GM12878 (cell line): ENCODE results near the gene CNPY1. TPM values are rescaled to one million over a fixed set of nuclear protein-coding genes. Genes with fewer than 3 reads are reported as not detected.

Experiments
- ATAC-seq: fragments of 200-7000 bp; cut with Tn5 transposase; 3 replicates; pipeline ENCODE4 v1.9.1; 2020; ENCODE audit warnings: mild to moderate bottlenecking, moderate library complexity
- BruUV-seq: library from RNA; stranded (reverse); fragments of 400-500 nt; replicated peaks from 2 replicates; lab custom pipeline; 2021; lab: Mats Ljungman, UMichigan
- CTCF ChIA-PET: fragments of 300-600 bp; sonication (Branson Sonifier 250); formaldehyde crosslinking; extraction: SDS; loops from one replicate; lab custom pipeline; 2021; ENCODE audit warnings: inconsistent platforms; lab: Yijun Ruan, JAX
- POLR2A ChIA-PET: fragments of 350-600 bp; formaldehyde crosslinking; extraction: SDS; loops from one replicate; lab custom pipeline; 2021; ENCODE audit warnings: inconsistent platforms; lab: Charles Lee
- RAD21 ChIA-PET: fragments of 300-600 bp; sonication (Branson Sonifier 250); formaldehyde crosslinking; loops from one replicate; lab custom pipeline; 2023; ENCODE audit warnings: antibody characterized with exemption; ENCODE audit not compliant: unreplicated experiment; lab: Charles Lee
- SMC1A ChIA-PET: fragments of 300-600 bp; sonication (Branson Sonifier 250); formaldehyde crosslinking; loops from one replicate; lab custom pipeline; 2023; ENCODE audit not compliant: unreplicated experiment, uncharacterized antibody; lab: Charles Lee
- DNase-seq: peaks from one replicate; pipeline ENCODE4 v3.0.0-alpha.2; 2011; ENCODE audit warnings: low read depth, low spot score
- FAIRE-seq: peaks from 3 replicates; lab custom pipeline; 2011; peaks lifted over from hg19 to GRCh38; lab: Jason Lieb, UNC
- H2AFZ ChIP-seq: 2 replicates; pipeline ENCODE4 v1.6.0; 2011; ENCODE audit warnings: low read depth, low read length, control low read depth; ENCODE audit not compliant: control insufficient read depth
- H3K27ac ChIP-seq: 2 replicates; pipeline ENCODE4 v1.5.1; 2011; ENCODE audit warnings: control low read depth; ENCODE audit not compliant: control insufficient read depth, insufficient read depth
- H3K27me3 ChIP-seq, 2 experiments: replicated peaks in 1 of 2; 2 replicates each; pipeline versions ENCODE4 v1.6.0 to v1.6.1; 2011; ENCODE audit warnings: low read length in 1 of 2; ENCODE audit not compliant: control insufficient read depth in 2 of 2, insufficient read depth in 2 of 2
- H3K36me3 ChIP-seq, 2 experiments: 2 replicates each; pipeline ENCODE4 v1.5.1; 2011; ENCODE audit warnings: low read length in 1 of 2; ENCODE audit not compliant: control insufficient read depth in 2 of 2, insufficient read depth in 2 of 2
- H3K4me1 ChIP-seq: 2 replicates; pipeline ENCODE4 v1.6.1; 2011; ENCODE audit warnings: mild to moderate bottlenecking, low read length, moderate library complexity, mixed read lengths; ENCODE audit not compliant: control insufficient read depth, insufficient read depth
- H3K4me2 ChIP-seq: 2 replicates; pipeline ENCODE4 v1.6.0; 2011; ENCODE audit warnings: control low read depth; ENCODE audit not compliant: control insufficient read depth, insufficient read depth
- H3K4me3 ChIP-seq: fragments of 200-600 bp; sonication (generic); 2 replicates; pipeline ENCODE4 v1.5.1; 2016
- H3K79me2 ChIP-seq: 2 replicates; pipeline ENCODE4 v1.6.0; 2011; ENCODE audit warnings: low read length; ENCODE audit not compliant: control insufficient read depth, insufficient read depth
- H3K9ac ChIP-seq: 2 replicates; pipeline ENCODE4 v1.8.0; 2011; ENCODE audit warnings: low read length, control low read depth, mixed read lengths; ENCODE audit not compliant: control insufficient read depth, insufficient read depth
- H3K9me3 ChIP-seq: replicated peaks from 3 replicates; pipeline ENCODE4 v1.5.1; 2011; ENCODE audit warnings: mild to moderate bottlenecking, low read length; ENCODE audit not compliant: control insufficient read depth, insufficient read depth
- H4K20me1 ChIP-seq: 2 replicates; pipeline ENCODE4 v1.6.0; 2011; ENCODE audit not compliant: control insufficient read depth, insufficient read depth
- KLF5 ChIP-seq: fragments of 450-650 bp; IDR thresholded peaks from 2 replicates; pipeline ENCODE4 v1.6.1; 2014; ENCODE audit warnings: mild to moderate bottlenecking; ENCODE audit not compliant: partially characterized antibody
- NFXL1 ChIP-seq: fragments of 450-650 bp; IDR thresholded peaks from 2 replicates; pipeline ENCODE4 v1.6.1; 2017; ENCODE audit warnings: antibody characterized with exemption, mild to moderate bottlenecking, borderline replicate concordance
- RAD51 ChIP-seq: fragments of 450-650 bp; IDR thresholded peaks from 2 replicates; pipeline ENCODE4 v1.6.1; 2016; ENCODE audit warnings: moderate library complexity, mild to moderate bottlenecking, inconsistent platforms
- WGBS: methylation state at CpG from one replicate; pipeline ENCODE4 v1.1.6; 2016; ENCODE audit warnings: low lambda C conversion rate; ENCODE audit not compliant: insufficient replicate concordance, insufficient coverage; ENCODE audit errors: missing lambda C conversion rate; 5-methylcytosine and 5-hydroxymethylcytosine counted together
- in situ Hi-C: fragments of 300-500 bp; cut with MboI; formaldehyde crosslinking; loops from 9 replicates; pipeline ENCODE4 v1.14.3; 2018; ENCODE audit warnings: mixed read lengths
- intact Hi-C: fragments of 100-400 bp; cut with micrococcal nuclease; formaldehyde crosslinking; loops from one replicate; pipeline ENCODE4 v1.14.2; 2022; ENCODE audit not compliant: unreplicated experiment
- polyA plus RNA-seq, 11 experiments: library from polyadenylated mRNA; depleted of rRNA in 4 of 11; unstranded in 6 of 11; stranded (reverse) in 5 of 11; fragments of >200 nt; fragmentation: Nextera tagmentation in 4 of 11; fragmentation: Illumina TruSeq in 1 of 11; extraction: Ambion mirVana in 4 of 11; extraction: Trizol in 1 of 11; gene quantifications; 1 replicate in 1 of 11; 2 replicates in 10 of 11; pipeline versions ENCODE4 v1.2.1 to v1.2.3, GENCODE V29; 2011 to 2016; ENCODE audit warnings: inconsistent platforms in 2 of 11, missing spikeins in 2 of 11, low read depth in 1 of 11
- total RNA-seq, 4 experiments: library from RNA; depleted of rRNA in 3 of 4; stranded (reverse); fragments of >200 nt in 3 of 4; fragmentation: Illumina TruSeq in 1 of 4; extraction: Trizol in 1 of 4; gene quantifications; 2 replicates each; pipeline versions ENCODE4 v1.2.1 to v1.2.3, GENCODE V29; 2013 to 2021
- TF ChIP-seq, protein P1 (sequence below): fragments of 450-650 bp; IDR thresholded peaks from 2 replicates; pipeline ENCODE4 v1.6.1; 2018; ENCODE audit warnings: mild to moderate bottlenecking, low read depth, moderate library complexity; ENCODE audit not compliant: partially characterized antibody

CNPY1 gene
- total and polyA plus RNA-seq, 10 of the 15 experiments (the other 5 are each of a cell fraction or from before 2014, with no cell fraction given) = not detected

DNA sequence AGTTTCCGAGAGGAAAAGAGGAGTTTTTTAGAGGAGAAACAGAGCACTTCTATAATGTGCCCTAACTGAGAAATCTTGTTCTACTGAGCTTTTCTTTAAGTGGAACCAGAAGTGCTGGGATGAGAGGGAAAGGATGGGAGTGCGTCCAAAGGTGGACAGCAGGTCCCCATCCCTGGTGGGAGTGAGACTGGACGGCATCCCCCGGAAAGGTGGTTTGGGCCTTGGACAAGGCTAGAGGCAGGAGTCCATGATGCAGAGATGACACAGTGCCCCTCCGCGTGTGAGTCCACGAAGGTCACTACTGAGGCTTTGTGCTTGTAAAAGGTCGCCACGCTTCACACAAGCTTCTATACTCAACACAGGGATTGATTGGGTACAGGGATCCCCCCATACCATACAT, 94.5 kb downstream of the CNPY1 start:
- WGBS = 16% methylated on average over 9 of the region's 9 CpGs
- Histone ChIP-seq H3K79me2 (no peaks in the 10 kb centered on the region), H4K20me1 (no peaks in the 10 kb centered on the region), H3K4me2 (no peak overlapping the region), H3K4me1 (no peaks in the 10 kb centered on the region), H3K4me3 (no peak overlapping the region), H3K27me3 (peaks cover 19 to 34% of the 10 kb centered on the region in 2 experiments), H2AFZ (no peak overlapping the region), H3K27ac (no peak overlapping the region), H3K9ac (no peak overlapping the region), H3K9me3 (no peaks in the 10 kb centered on the region), H3K36me3 (no peaks in the 10 kb centered on the region)
- TF ChIP-seq, protein P1, sequence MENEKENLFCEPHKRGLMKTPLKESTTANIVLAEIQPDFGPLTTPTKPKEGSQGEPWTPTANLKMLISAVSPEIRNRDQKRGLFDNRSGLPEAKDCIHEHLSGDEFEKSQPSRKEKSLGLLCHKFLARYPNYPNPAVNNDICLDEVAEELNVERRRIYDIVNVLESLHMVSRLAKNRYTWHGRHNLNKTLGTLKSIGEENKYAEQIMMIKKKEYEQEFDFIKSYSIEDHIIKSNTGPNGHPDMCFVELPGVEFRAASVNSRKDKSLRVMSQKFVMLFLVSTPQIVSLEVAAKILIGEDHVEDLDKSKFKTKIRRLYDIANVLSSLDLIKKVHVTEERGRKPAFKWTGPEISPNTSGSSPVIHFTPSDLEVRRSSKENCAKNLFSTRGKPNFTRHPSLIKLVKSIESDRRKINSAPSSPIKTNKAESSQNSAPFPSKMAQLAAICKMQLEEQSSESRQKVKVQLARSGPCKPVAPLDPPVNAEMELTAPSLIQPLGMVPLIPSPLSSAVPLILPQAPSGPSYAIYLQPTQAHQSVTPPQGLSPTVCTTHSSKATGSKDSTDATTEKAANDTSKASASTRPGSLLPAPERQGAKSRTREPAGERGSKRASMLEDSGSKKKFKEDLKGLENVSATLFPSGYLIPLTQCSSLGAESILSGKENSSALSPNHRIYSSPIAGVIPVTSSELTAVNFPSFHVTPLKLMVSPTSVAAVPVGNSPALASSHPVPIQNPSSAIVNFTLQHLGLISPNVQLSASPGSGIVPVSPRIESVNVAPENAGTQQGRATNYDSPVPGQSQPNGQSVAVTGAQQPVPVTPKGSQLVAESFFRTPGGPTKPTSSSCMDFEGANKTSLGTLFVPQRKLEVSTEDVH = no peak
- TF ChIP-seq RAD51 = no peak
- TF ChIP-seq KLF5 = no peak
- no peak for TF ChIP-seq NFXL1
- ATAC-seq = no peak
- in situ Hi-C loops (no loop called here), intact Hi-C loops (no loop called here)
- FAIRE-seq = no peak
- BruUV-seq = no TSS peak
- CTCF ChIA-PET = no interaction called here
- POLR2A ChIA-PET = no interaction called here
- DNase-seq = no peak
- SMC1A ChIA-PET = no interaction called here
- RAD21 ChIA-PET = no interaction called here

Other genes with a start within 250 kb of the CNPY1 start
- gene INSIG1, start 248.7 kb downstream of the CNPY1 start, total RNA-seq (2014; rRNA removed) = 156 and 187 TPM in 2 replicates
- 97.0 and 103 TPM in 2 replicates for gene INSIG1, start 248.7 kb downstream of the CNPY1 start, total RNA-seq (2014; rRNA removed; fragmentation: Illumina TruSeq; extraction: Trizol)
- gene INSIG1, start 248.7 kb downstream of the CNPY1 start, total RNA-seq (2021) = 119 and 131 TPM in 2 replicates
- gene INSIG1, start 248.7 kb downstream of the CNPY1 start, polyA plus RNA-seq (2011; rRNA removed) = 168 and 196 TPM in 2 replicates
- 85.2 and 108 TPM in 2 replicates for gene INSIG1, start 248.7 kb downstream of the CNPY1 start, polyA plus RNA-seq (2014; fragmentation: Illumina TruSeq; extraction: Trizol)
- 10 to 100 TPM; 29.6 to 43.4 TPM for gene INSIG1, start 248.7 kb downstream of the CNPY1 start, polyA plus RNA-seq (2014; fragmentation: Nextera tagmentation; extraction: Ambion mirVana)
- 128 and 136 TPM in 2 replicates for gene INSIG1, start 248.7 kb downstream of the CNPY1 start, polyA plus RNA-seq (2014; rRNA removed)
- gene INSIG1, start 248.7 kb downstream of the CNPY1 start, polyA plus RNA-seq (2016; fragmentation: Nextera tagmentation; extraction: Ambion mirVana) = 10 to 100 TPM; 65.6 to 66.1 TPM
- not detected in 2 replicates for gene EN2, start 88.4 kb downstream of the CNPY1 start, total RNA-seq (2014; rRNA removed)
- not detected in 2 replicates for gene EN2, start 88.4 kb downstream of the CNPY1 start, total RNA-seq (2014; rRNA removed; fragmentation: Illumina TruSeq; extraction: Trizol)
- not detected in 2 replicates for gene EN2, start 88.4 kb downstream of the CNPY1 start, total RNA-seq (2021)
- not detected in 2 replicates for gene EN2, start 88.4 kb downstream of the CNPY1 start, polyA plus RNA-seq (2011; rRNA removed)
- gene EN2, start 88.4 kb downstream of the CNPY1 start, polyA plus RNA-seq (2014; fragmentation: Illumina TruSeq; extraction: Trizol) = not detected in 2 replicates
- not detected for gene EN2, start 88.4 kb downstream of the CNPY1 start, polyA plus RNA-seq (2014; fragmentation: Nextera tagmentation; extraction: Ambion mirVana)
- not detected in 2 replicates for gene EN2, start 88.4 kb downstream of the CNPY1 start, polyA plus RNA-seq (2014; rRNA removed)
- not detected for gene EN2, start 88.4 kb downstream of the CNPY1 start, polyA plus RNA-seq (2016; fragmentation: Nextera tagmentation; extraction: Ambion mirVana)
- gene RBM33, start 98.1 kb upstream of the CNPY1 start, total RNA-seq (2014; rRNA removed) = 24.6 and 27.2 TPM in 2 replicates
- 22.2 and 23.6 TPM in 2 replicates for gene RBM33, start 98.1 kb upstream of the CNPY1 start, total RNA-seq (2014; rRNA removed; fragmentation: Illumina TruSeq; extraction: Trizol)
- gene RBM33, start 98.1 kb upstream of the CNPY1 start, total RNA-seq (2021) = 62.0 and 67.2 TPM in 2 replicates
- 17.4 and 22.6 TPM in 2 replicates for gene RBM33, start 98.1 kb upstream of the CNPY1 start, polyA plus RNA-seq (2011; rRNA removed)
- 21.9 and 26.1 TPM in 2 replicates for gene RBM33, start 98.1 kb upstream of the CNPY1 start, polyA plus RNA-seq (2014; fragmentation: Illumina TruSeq; extraction: Trizol)
- gene RBM33, start 98.1 kb upstream of the CNPY1 start, polyA plus RNA-seq (2014; fragmentation: Nextera tagmentation; extraction: Ambion mirVana) = 1 to 10 TPM; 4.7 to 5.6 TPM
- 25.1 and 32.9 TPM in 2 replicates for gene RBM33, start 98.1 kb upstream of the CNPY1 start, polyA plus RNA-seq (2014; rRNA removed)
- 10 to 100 TPM; 55.5 to 60.3 TPM for gene RBM33, start 98.1 kb upstream of the CNPY1 start, polyA plus RNA-seq (2016; fragmentation: Nextera tagmentation; extraction: Ambion mirVana)